Measurements from ENCODE around the gene PDE11A. TPM values are rescaled to one million over a fixed set of nuclear protein-coding genes. Genes with fewer than 3 reads are reported as not detected.

Gene PDE11A
- total RNA-seq, 1 experiment from 2014 or later, result 0.13 TPM

DNA sequence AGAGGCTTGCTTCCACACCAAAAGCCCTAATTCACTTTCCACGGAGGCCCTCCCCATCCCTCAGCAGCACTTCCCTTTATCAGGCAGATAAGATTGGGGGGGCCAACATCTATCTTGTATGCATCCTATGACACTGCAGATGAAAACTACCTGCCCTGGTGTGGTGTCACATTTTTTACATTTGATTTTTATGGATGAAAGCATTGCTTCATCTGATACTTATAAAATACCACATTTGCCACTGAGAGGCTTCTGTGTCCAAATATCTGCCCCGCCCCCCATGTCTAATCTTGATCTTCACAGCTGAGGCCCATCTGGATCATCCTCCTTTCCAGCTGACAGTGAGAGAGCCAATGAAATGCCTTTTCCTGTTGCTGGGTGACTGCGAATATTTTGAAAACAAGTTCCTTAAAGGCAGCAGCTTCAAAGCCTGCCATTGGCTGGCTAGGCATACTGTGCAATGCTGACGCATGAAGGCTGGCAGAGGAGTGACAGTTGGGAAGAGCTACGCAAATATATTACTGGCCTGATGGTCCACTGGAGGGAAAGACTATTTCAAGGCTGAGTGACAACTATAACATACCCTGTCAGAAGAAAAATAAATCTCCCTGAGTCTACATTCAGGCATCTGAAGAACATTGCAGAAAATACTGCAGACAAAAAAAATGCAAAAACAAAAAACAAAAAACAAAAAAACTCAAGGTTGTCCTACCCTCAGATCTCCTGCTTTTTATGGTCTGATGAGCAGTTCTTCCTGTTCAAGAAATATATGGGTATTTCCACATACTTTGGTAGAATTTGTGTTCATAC is 318.7 kb downstream of the PDE11A start:
- Histone ChIP-seq H3K79me2 (ENCODE audit: insufficient read depth, low read length) (no peaks in the 10 kb centered on the region), H3K4me1 (ENCODE audit: insufficient read depth, low read length) (peaks cover 2% of the 10 kb centered on the region; the same call in 1 of the 2 replicates), H3K79me1 (ENCODE audit: insufficient read depth, low read depth, low read length, poor library complexity, severe bottlenecking) (no peaks in the 10 kb centered on the region), H3K9me3 (ENCODE audit: control insufficient read depth, low read depth, low read length) (no peaks in the 10 kb centered on the region), H4K91ac (ENCODE audit: insufficient read length, low read depth, low read length) (no peak overlapping the region), H3T11ph (ENCODE audit: low read length) (no peak overlapping the region), H3K56ac (ENCODE audit: insufficient read length, low read depth, low read length) (no peak overlapping the region), H2BK20ac (ENCODE audit: low read depth, low read length, poor library complexity, severe bottlenecking) (no peak overlapping the region), H3K18ac (ENCODE audit: insufficient read length, low read depth, low read length) (peak overlapping the region; percentile 46), H2AFZ (ENCODE audit: low read length) (no peak overlapping the region), H3K9ac (ENCODE audit: extremely low read depth, insufficient read length, low read length) (no peak overlapping the region), H3K27ac (ENCODE audit: insufficient read length, low read depth, low read length) (no peak overlapping the region), H2BK5ac (ENCODE audit: insufficient read length, low read length) (no peak overlapping the region), H4K5ac (ENCODE audit: insufficient read length, low read depth, low read length) (no peak overlapping the region), H3K14ac (ENCODE audit: insufficient read depth, low read length) (peak overlapping the region; percentile 18; the same call in 1 of the 2 replicates), H2BK15ac (ENCODE audit: low read depth, low read length) (no peak overlapping the region), H3K23ac (ENCODE audit: insufficient read length, low read depth, low read length) (no peak overlapping the region), H2BK120ac (ENCODE audit: low read depth, low read length, poor library complexity, severe bottlenecking) (no peak overlapping the region), H3K4me2 (ENCODE audit: insufficient read depth, insufficient read length, low read length) (no peak overlapping the region), H3K4ac (ENCODE audit: low read depth, low read length) (no peak overlapping the region), H2AK5ac (ENCODE audit: insufficient read length, low read length) (no peak overlapping the region), H2BK12ac (ENCODE audit: insufficient read length, low read depth, low read length) (no peak overlapping the region), H3K27me3 (ENCODE audit: insufficient read depth, low read length) (no peaks in the 10 kb centered on the region), H3K23me2 (ENCODE audit: insufficient read length, low read depth, low read length, poor library complexity, severe bottlenecking) (no peaks in the 10 kb centered on the region), H4K20me1 (ENCODE audit: control insufficient read depth, insufficient read depth, insufficient read length) (no peaks in the 10 kb centered on the region), H4K8ac (replicated peaks; ENCODE audit: insufficient read length, low read depth, low read length) (no peak overlapping the region)
- 0 out of 7 replicates have a peak overlapping the region, but pooled peaks of 1 of the 3 experiments have one; percentile 16 for H3K27ac Mint-ChIP-seq
- H3K4me3 Mint-ChIP-seq, result no peak overlapping the region
- no peaks in the 10 kb centered on the region for H3K36me3 Mint-ChIP-seq (ENCODE audit: insufficient read depth in 1 of 3, low read depth in 3 of 3)
- WGBS (ENCODE audit: extremely low coverage, insufficient read length, low lambda C conversion rate), result no CpG with 5 or more reads among the region's 5 CpGs
- peak; percentile 69 for DNase-seq
- peaks cover 24% of the 10 kb centered on the region for H3K27me3 Mint-ChIP-seq (ENCODE audit: low read depth)
- peaks cover 16 to 19% of the 10 kb centered on the region in 2 experiments for H3K4me1 Mint-ChIP-seq
- H3K9me3 Mint-ChIP-seq, result no peaks in the 10 kb centered on the region
- no peak for TF ChIP-seq CTCF (conservative IDR thresholded peaks at IDR 0.05)
